GM04504 (cell line): ENCODE results near the gene RFX4.

Experiments used
- DNase-seq: peaks from one replicate; pipeline ENCODE4 v3.0.0-alpha.2; 2012; ENCODE audit warnings: low read depth

Gene RFX4

DNA sequence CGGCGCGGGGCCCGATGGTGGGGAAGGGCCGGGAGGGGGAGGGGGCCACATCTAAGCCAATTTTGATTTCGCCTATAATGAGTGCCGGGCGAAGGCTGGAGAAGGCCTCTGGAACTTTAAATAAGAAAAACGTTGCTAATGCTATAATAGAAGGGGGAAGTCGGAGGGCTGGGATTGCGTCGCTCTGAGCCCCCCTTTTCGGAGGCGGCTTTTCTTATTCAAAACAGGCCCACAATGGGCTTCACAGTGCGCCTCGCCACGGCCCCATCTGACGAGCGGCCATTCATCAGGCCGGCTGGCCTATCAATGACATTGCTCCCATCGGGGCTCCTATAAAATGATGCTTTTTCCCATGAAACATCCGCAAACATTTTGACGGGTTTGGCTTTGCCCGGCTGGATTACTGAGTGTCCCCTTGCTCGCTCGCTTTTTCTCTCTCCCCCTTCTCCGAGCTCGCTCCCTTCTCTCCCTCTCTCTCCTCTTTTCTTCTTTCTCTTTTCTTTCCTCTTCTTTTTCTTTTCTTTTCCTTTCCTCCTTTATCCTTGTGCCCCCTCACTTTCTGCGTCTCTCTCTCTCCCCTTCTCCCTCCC, at the start of gene RFX4:
Gene RFX4, plus strand, starts transcription at position 364 of the 590 bp plus-strand sequence. CDS start 317 bp downstream, outside the sequence.
- no peak for DNase-seq

DNA sequence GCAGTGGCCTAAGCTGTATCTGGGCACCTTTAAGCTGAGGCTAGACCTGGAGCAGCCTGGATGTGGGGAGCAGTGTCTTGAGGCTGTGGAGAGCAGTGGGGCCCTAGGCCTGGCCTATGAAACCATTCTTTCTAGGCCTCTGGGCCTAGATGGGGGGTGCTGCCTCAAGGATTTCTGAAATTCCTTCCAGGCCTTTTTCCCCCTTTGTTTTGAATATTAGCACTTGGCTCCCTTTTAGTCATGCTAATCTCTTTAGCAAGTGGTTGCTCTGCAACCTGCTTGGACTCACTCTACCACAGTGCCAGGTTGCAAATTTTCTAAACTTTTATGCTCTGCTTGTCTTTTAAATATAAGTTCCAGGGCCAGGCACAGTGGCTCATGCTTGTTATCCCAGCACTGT, 41.6 kb upstream of the RFX4 start:
- no peak for DNase-seq

DNA sequence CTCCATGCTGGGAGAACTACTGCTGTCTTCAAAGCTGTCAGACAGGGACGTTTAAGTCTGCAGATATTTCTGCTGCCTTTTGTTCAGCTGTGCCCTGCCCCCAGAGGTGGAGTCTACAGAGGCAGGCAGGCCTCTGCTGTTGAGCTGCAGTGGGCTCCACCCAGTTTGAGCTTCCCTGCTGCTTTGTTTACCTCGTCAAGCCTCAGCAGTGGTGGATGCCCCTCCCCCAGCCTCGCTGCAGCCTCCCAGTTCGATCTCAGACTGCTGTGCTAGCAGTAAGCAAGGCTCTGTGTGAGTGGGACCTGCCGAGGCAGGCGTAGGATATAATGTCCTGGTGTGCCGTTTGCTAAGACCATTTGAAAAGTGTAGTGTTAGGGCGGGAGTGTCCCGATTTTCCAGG, 31.4 kb upstream of the RFX4 start:
- no peak for DNase-seq

DNA sequence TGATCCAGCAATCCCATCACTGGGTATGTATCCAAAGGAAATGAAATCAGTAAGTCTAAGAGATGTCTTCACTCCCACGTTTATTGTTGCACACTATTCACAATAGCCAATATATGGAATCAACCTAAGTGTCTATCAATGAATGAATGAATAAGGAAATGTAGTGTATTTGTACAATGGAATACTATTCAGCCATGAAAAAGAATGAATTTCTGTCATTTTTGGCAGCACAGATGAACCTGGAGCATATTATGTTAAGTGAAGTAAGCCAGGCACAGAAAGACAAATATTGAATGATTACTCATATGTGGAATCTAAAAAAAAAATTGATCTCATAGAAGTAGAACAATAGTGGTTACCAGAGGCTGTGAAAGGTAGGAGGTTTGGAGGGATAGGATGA, 30.6 kb upstream of the RFX4 start:
- no peak for DNase-seq

DNA sequence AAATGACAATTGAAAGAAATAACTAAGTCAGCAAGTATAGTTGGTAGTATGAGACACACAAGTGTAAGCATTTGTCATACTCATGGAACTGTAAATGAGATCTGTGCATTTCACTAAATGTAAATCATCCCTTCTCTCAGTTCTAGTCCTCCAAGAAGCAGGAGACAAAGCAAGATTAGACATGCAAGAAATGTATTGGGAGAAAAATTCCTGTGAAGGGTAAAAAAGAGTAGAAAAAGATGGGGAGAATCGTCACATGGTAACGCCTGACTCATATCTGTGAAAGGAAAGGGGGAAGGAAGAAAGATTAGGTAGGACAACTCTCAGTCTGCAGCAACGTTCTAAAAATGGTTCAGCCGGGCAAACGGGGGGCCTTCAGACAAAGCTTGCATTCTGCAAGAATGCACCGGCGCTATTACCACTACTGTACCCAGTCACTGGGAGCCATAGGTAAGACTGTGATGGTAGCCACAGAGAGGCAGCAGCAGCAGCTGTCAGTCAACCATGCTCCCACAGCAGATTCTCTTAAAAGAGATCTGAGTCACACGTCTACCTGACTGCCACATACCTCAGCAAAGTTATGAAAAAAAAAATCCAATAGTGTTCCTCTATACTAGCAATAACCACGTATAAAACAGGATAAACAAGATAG, 18.0 kb upstream of the RFX4 start:
- DNase-seq: no peak

DNA sequence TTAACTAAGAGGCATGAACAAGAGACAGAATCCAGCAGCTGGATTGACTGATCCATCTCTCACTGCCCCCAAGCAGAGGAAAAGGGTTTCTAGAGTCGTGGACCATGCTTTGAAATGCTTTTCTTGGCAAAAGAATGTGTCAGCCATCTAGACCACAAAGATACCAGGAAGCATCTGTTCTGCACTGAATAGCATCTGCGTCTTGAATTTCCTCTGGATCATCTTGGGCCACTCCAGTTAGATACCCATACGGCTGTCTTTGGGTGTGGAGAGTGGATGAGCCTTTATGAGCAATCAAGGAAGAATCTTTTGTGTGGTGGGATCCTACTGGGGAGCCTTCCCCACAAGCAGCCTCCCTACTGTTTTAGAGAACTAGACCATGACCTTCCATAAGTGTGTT, 16.0 kb upstream of the RFX4 start:
- DNase-seq: no peak

DNA sequence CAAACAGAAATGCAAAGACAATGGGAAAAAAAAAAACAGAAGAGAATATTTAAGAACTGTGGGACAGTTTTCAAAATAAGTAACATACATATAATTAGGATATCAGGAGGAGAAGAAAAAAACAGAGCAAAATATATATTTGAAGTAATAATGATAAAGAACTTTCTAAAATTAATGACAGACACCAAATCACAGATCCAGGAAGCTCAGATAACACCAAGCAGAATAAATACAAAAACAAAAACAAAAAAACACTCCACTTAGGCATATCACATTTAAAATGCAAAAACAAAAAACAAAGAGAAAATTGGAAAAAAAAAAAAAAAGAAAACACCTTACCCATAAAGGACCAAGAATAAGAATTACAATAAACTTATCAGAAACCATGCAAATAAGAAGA, 9.6 kb upstream of the RFX4 start:
- DNase-seq: no peak

DNA sequence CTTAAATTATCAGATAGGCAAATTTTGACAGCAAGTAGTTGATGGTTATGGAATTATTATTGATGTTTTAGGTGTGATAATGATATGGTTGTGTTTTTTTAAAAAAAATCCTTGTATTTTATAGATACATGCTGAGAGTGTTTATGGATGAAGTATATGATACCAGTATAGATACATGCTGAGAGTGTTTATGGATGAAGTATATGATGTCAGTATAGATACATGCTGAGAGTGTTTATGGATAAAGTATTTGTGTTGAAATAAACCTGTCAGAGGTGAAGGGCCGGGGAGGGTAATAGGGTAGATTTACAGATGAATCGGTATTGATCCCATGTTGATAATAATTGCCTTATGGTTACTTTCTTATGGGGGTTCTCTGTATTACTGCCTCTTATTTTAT, 6.0 kb upstream of the RFX4 start:
- DNase-seq: no peak

DNA sequence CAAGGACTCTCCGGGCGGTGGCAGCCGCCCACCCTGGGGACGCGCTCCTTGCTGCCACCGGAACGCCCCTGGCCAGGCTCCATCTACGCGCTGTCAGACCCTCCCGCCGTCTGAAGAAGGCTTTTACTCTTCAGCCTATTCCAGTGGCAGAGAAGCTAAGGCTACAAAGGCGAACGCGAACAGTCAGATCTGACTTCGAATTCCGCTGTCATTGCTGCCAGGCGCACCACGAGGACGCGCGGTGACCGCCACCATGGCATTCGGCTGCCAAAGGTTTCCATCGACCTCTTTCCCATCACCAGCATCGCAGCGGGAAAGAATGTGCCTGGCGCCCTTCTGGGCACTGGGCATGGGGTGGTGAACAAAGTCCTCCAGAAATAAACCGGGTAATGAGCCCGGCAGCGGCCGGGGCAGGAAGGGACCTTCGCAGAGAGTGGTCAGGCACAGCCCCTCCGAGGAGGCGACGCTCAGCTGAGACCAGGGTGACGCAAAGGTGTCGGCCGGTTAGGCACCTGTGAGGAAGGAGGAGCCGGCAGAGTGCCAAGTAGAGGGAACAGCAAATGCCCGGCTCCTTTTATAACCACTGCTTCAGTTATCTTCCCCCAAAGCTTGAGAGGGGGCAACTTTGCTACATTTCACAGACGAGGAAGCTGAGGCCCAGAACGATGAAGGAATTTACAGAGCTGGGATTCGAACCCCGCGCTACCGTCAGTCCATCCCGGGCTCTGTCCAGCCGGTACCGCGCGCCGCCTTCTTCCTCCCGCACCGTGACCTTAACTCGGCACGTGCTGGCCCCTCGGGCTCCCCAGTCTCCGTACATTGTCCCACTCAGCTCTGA, 1.9 kb upstream of the RFX4 start:
- no peak for DNase-seq

DNA sequence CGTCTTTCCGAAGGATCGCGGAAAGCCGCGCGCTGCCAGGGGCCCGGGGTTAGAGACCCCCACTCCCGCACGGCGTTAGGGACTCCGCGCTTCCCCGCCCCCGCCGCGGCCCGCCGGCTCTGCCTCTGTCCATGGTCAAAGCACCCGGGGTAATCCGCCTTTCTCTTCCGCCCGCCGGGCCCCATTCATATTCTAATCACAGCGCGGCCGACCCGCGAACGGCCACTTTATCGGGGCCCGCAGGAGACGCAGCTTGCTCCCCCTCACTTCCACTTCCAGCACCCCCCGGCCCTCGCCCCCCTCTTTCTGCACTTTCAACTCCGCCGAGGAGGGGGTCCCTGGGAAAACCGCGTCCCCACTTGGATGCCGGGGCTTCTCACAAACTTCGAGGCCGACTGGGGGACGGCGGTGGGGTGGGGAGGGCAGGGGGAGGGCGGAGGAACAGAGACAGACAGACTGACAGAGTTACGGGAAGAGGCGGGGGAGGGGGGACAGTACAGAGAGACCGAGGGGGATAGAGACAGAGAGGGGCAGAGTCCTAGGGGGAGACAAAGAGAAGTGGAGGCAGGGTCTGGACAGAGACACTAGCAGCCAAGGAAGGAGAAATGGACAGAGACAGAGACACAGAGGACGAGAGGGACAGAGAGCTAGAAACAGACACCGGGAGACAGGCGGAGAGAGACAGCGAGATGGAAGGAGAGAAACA, 1.1 kb upstream of the RFX4 start:
- no peak for DNase-seq

DNA sequence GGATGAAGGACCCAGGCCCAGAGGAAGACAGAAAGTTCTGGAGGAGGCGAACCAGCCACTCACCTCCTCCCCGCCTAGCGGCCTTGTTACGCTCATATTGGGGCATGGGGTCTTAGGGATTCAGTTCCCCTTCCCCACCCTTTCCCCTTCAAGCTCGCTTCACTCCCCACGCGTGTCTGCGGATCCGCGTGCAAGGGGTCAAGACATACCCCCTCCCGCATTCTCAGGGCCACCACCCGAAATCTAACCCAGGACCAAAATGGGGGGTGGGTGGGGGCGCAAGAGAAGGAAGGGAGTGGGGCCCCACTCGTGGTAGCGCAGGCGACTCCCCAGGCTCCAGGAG, 584 bp upstream of the RFX4 start:
- no peak for DNase-seq

DNA sequence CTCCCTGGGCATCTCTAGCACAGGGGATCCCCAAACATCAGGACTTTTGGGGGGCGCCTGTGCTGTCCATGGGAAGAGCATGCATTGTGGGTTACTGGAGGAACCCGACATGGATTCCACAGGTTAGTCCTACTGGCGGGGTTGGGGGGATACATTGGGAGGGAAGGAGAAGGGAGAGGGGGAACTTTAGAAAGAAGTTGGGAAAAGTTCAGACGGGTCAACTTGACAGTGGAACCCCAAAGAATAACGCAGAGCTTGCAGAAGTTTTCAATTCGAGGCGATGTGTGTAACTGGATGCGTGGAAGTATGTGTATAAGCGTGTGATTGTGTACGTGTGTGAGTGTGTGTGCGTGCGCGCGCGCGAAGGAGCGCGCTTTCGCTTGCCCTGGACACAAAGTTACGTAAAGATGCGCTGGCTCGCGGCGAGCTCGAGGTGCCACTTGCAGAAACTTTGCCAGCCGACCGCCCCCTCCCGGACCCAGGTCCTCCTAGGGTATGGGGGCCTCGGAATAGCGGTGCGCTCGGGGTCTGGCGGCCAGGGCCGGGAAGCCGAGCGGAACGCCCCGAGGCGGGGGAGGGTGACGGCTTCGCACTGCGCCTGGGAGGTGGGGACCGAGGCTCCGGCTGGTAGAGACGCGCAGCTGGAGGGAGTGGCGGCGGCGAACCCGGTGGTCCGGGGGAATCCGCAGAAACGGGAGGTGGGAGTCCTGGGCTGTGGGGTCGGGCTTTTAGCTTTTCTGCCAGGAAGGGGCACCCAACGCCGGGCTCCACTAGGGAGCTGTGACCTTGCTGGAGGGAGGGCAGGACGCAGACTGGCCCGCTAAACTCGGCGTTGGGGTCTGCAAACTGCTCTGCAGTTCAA, 669 bp downstream of the RFX4 start:
- DNase-seq: no peak

DNA sequence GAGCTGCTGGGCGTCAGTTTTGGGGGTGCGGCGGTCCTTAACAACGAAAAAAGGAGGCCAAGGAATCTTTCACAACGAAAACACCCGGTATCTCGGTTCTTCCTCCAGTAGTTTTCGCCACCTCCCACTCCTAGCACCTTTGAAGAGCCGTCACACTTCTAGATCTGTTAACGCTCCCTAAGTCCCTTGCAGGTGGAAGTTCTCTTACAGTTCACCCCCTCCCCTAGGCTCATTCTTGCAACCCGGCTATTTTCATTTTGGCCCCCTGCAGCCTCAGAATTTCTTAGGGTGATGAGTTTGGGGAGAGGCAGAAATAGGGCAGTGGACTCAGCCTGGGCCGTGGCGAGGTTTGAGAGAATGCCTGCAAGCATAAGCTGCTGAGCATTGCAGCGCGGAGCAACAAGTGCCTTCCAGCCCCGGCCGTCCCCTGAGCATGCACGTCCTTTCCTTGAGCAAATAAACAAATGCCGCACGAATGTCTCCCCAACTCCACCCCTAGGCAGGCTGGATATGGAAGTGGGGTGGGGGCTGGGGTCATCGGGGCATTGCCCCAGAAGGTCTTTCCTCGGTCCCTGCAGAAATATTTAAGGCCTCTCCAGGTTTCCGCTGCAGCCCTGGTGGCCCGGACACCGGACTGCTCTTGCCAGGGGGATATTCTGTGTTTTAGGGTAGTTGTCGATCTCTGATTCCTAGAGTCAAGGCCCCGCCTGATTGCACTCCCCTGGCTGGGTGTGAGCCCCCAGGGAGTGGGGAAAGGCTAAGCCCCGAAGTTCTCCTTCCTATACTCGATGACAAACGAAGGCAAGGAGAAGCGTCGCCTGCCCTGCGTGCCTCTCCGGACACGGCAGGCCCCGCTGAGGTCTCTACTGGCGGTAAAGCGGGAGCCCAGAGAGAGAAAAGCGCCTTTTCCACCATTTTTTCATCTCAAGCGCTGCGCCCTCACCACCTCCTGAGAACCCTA, 1.6 kb downstream of the RFX4 start:
- DNase-seq: no peak

DNA sequence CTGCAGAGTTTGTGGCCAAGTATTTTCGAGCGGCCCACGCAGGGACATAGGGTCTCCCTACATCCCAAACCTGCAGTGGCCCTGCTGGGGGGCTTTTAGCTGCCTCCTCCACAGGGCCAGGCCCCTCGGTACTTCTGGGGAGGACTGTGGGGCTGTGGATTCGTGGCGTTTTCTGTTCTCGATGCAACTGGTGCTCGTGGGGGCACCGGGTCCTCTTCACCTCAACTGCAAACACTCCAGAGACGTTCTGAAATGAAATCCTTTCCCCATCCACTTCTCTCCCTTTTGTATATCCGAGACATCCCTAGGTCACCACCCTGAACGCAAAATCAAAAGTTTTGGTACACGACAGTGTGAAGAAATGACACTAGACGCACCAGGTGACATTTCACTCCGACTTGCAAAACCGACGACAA, 2.3 kb downstream of the RFX4 start:
- DNase-seq: no peak

DNA sequence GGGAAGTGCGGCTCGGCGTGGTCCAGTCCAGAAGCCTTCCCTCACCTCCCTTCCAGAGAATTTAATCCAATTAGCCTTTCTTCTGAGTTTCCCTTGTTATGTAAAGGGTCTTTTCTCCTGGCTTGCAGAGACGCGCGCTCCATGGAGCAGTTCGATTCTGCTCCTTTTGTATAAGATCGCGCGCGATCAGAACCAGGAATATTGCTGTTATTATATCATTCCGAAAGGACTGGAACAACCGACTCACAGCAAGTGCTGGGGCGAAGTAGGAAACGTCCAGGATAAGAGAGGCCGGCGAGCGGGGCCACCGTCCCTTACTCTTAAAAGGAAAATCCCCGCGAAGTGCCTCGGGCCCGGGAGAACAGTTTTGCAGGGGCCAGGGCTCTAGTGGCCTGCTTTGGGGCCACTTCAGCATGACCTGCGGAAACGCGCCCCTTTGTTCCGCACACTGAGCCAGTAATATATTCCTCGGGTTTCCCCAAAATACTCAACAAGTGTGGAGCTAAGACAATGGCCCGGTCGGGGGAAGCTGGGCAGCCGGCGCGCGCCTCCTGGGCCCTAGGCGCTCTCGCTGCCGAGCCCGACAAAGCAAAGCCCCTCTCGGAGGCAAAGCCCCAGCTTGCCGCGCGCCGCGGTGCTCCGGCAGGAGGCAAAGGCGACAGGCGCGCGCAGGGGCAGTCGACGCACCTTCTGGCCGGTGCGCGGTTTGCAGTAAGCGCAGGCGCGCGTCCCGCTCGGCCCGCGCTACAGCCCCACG, 2.9 kb downstream of the RFX4 start:
- no peak for DNase-seq

DNA sequence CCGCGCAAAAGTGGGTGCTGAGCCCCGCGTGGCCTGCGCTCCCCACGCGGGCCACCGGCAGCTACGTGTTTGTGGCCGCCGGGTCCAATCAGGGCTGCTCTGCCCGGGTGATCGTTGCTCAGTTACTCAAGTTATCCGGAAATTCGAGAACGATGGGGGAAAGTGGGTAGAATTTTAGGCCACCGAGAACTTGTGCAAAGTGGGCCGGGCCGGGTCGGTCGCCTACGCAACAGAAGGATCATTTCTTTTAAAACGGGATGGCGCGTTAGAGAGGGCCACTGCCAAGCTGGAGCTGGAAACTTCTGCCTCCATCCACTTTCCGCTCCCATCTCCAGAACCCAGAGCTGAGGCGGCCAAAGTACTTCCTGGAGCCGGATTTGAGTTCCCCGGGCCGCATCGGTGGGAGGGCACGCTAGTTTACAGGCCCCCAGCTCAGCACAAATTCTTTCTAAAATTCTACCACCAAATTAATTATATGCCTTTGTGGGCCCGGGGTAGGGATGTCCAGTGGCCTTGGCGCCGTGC, 3.5 kb downstream of the RFX4 start:
- DNase-seq: no peak

DNA sequence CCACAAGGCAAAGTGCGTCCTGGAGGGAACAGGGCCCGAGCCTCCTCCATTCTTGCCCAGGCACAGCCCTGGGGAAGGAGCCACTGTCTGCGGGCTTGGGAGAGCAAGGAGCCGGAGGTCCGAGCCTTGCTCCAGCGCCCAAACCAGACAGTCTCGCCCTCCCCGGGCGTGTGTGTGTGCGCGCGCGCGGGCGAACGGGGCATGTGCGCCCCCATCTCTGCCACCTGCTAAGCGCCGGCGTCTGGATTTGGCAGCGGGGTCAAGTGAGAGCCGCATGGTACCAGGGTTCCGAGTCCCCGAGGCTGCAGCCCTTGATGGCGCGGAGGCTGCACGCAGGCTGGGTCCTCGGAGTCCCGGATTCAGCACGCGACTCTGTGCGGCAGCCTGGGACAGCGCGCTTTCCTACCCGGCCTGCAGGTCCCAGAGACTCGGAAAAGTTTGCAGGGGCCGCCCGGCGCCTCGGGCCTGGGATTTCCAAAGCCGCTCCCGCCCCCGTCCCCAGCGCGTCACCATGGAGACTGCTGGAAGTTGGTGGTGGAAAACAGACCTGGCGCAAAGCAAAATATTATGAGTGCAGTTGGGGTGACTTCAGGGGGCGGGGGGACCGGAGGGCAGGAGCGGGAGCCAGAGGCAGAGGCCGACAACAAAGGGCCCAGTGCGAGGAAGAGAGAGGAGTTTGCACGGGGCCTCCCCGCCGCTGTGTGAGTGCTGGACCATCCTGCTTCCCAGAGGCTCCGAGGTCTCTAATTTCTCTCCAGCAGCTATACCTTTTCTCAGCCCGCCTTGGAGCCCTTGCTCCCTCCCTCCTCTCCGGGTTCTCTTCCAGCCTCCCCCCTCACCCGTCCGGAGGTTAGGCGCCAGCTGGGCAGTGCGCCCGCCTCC, 4.2 kb downstream of the RFX4 start:
- no peak for DNase-seq

DNA sequence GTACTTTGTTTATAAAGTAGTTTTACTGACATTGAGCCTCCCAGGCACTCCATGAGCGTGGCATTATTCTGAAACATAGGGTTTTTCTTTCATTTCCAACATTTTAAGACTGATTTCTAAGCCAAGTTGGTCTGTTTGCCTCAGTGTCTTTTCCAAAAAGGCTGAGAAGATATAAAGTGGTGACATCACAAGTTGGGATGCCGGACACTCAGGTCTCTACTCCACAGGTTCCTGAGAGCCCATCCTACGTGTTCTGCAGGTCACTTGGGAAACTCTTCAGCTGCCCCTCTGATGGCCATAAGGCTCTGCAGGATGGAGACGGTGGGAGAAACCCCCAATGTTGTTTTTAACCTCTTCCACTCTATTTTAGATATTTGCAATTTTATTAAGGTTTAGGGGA, 6.0 kb downstream of the RFX4 start:
- no peak for DNase-seq

DNA sequence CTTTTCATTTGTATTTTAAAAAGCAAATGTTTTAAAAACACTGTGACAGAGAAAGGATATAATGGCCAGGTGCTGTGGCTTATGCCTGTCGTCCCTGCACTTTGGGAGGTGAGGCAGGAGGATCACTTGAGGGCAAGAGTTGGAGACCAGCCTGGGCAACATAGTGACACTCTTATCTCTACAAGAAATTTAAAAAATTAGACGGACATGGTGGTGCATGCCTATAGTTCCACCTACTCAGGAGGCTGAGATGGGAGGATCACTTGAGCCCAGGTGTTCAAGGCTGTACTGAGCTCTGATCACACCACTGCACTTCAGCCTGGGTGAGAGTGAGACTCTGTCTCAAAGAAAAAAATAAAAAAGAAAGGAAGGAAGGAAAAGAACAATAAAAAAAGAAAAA, 7.8 kb downstream of the RFX4 start:
- no peak for DNase-seq
